ENCODE results near the gene UMODL1.
"Not testable (repeated sequence)": the region's sequence is repeated elsewhere in the genome, so short reads cannot be mapped to it uniquely, and the experiment has no call there.

Gene UMODL1

GRCh38 chr21:42075686-42076471 lies 4.8 kb downstream of the UMODL1 start:
- H3K27me3 Mint-ChIP-seq (ENCODE audit: low read depth, poor library complexity): peaks cover 11% of the 10 kb centered on the region
- no peak overlapping the region for H3K27ac Mint-ChIP-seq
- H3K4me1 Mint-ChIP-seq: peaks cover 37% of the 10 kb centered on the region
- H3K36me3 Mint-ChIP-seq (ENCODE audit: low read depth): no peaks in the 10 kb centered on the region
- DNase-seq: no peak
- H3K4me3 Mint-ChIP-seq: no peak overlapping the region
- no peak for TF ChIP-seq CTCF (IDR thresholded peaks at IDR 0.05)
- H3K9me3 Mint-ChIP-seq: no peaks in the 10 kb centered on the region

GRCh38 chr21:42077685-42078238 lies 6.6 kb downstream of the UMODL1 start:
- not testable (repeated sequence) for H3K9me3 Mint-ChIP-seq; H3K4me3 Mint-ChIP-seq; DNase-seq; H3K27me3 Mint-ChIP-seq (ENCODE audit: low read depth, poor library complexity); H3K36me3 Mint-ChIP-seq (ENCODE audit: low read depth); H3K27ac Mint-ChIP-seq
- H3K4me1 Mint-ChIP-seq: peaks cover 54% of the 10 kb centered on the region

GRCh38 chr21:42078247-42079007 lies 7.3 kb downstream of the UMODL1 start:
- H3K9me3 Mint-ChIP-seq; H3K27ac Mint-ChIP-seq; H3K27me3 Mint-ChIP-seq (ENCODE audit: low read depth, poor library complexity); DNase-seq; H3K4me3 Mint-ChIP-seq; H3K36me3 Mint-ChIP-seq (ENCODE audit: low read depth): not testable (repeated sequence)
- peaks cover 61% of the 10 kb centered on the region for H3K4me1 Mint-ChIP-seq

GRCh38 chr21:42079008-42079938 lies 8.2 kb downstream of the UMODL1 start:
- no peak overlapping the region for H3K27ac Mint-ChIP-seq
- TF ChIP-seq CTCF (IDR thresholded peaks at IDR 0.05): no peak
- H3K27me3 Mint-ChIP-seq (ENCODE audit: low read depth, poor library complexity): peaks cover 9% of the 10 kb centered on the region

GRCh38 chr21:42079939-42080787 lies 9.0 kb downstream of the UMODL1 start:
- Mint-ChIP-seq H3K27me3 (ENCODE audit: low read depth, poor library complexity) (peaks cover 9% of the 10 kb centered on the region), H3K9me3 (no peaks in the 10 kb centered on the region), H3K27ac (no peak overlapping the region), H3K4me3 (no peak overlapping the region), H3K36me3 (ENCODE audit: low read depth) (no peaks in the 10 kb centered on the region), H3K4me1 (peaks cover 61% of the 10 kb centered on the region)
- no peak for DNase-seq
- TF ChIP-seq CTCF (IDR thresholded peaks at IDR 0.05): no peak

More at GRCh38 chr21:42079008-42079938, 8.2 kb downstream of the UMODL1 start:
- Mint-ChIP-seq H3K4me3 (no peak overlapping the region), H3K9me3 (no peaks in the 10 kb centered on the region), H3K36me3 (ENCODE audit: low read depth) (no peaks in the 10 kb centered on the region), H3K4me1 (peaks cover 61% of the 10 kb centered on the region)
- no peak for DNase-seq

GRCh38 chr21:42080788-42081083 lies 9.6 kb downstream of the UMODL1 start:
- H3K27ac Mint-ChIP-seq: peak overlapping the region; percentile 93
- peaks cover 7% of the 10 kb centered on the region for H3K27me3 Mint-ChIP-seq (ENCODE audit: low read depth, poor library complexity)
- TF ChIP-seq CTCF (IDR thresholded peaks at IDR 0.05): no peak
- no peaks in the 10 kb centered on the region for H3K9me3 Mint-ChIP-seq
- no peaks in the 10 kb centered on the region for H3K36me3 Mint-ChIP-seq (ENCODE audit: low read depth)
- peak overlapping the region; percentile 5 for H3K4me3 Mint-ChIP-seq
- no peak for DNase-seq
- peaks cover 56% of the 10 kb centered on the region for H3K4me1 Mint-ChIP-seq
